ENCODE data around the gene DONSON.
A peak's percentile ranks its signal among the peaks of the same experiment; 100 is the strongest.

DONSON gene

DNA sequence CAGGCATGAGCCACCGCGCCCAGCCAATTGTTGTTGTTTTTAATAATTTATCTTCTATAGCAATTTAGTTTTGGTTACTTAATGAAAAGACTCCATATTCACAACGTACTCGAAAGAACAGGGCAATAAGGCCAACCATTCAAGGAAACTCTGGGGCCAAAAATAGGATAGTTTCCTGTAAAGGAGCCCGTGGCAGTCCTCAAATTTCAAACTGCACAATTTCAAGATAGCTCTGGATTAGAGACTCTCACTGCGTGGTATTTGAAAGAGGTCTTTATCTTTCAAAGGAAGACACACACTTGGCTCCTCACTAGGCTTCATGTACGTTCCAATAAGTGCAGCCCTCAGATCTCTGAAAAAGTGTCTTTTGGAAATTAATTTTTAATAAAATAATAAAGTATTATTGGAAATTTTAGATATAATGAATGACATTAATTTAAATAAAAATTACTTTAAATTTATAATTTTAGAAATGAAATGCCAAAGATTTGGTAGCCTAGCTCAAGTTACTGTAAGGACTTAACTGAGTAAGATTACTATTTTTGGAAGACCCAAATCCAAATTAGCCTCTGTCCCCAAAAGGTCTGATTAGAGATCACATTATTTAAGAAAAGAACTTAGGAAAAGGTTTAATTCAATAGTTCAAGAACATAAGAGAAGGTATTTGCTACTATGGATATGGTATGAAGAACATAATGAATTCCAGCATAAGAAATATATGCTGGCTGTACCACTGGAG lies 22.7 kb upstream of the DONSON start:
- H3K27me3 Mint-ChIP-seq (ENCODE audit: low read depth, poor library complexity) = no peaks in the 10 kb centered on the region
- no peaks in the 10 kb centered on the region for H3K4me1 Mint-ChIP-seq

DNA sequence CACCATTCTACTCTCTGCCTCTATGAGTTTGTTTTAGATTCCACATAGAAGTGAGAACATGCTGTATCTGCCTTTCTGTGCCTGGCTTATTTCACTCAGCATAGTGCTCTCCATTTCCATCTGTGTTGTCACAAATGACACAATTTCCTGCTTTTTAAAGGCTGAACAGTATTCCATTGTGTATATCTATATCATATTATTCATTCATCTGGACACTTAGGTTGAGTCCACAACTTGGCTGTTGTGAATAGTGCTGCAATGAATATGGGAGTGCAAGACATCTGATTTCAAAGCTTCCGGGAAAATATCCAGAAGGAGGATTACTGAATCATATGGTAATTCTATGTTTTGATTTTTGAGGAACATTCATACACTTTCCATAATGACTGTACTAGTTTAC lies 20.1 kb upstream of the DONSON start:
- Mint-ChIP-seq H3K27me3 (ENCODE audit: low read depth, poor library complexity) (no peaks in the 10 kb centered on the region), H3K27ac (no peak overlapping the region), H3K36me3 (ENCODE audit: low read depth) (peaks cover 40% of the 10 kb centered on the region), H3K9me3 (no peaks in the 10 kb centered on the region), H3K4me3 (no peak overlapping the region), H3K4me1 (no peaks in the 10 kb centered on the region)
- no peak for DNase-seq
- TF ChIP-seq, protein P1, sequence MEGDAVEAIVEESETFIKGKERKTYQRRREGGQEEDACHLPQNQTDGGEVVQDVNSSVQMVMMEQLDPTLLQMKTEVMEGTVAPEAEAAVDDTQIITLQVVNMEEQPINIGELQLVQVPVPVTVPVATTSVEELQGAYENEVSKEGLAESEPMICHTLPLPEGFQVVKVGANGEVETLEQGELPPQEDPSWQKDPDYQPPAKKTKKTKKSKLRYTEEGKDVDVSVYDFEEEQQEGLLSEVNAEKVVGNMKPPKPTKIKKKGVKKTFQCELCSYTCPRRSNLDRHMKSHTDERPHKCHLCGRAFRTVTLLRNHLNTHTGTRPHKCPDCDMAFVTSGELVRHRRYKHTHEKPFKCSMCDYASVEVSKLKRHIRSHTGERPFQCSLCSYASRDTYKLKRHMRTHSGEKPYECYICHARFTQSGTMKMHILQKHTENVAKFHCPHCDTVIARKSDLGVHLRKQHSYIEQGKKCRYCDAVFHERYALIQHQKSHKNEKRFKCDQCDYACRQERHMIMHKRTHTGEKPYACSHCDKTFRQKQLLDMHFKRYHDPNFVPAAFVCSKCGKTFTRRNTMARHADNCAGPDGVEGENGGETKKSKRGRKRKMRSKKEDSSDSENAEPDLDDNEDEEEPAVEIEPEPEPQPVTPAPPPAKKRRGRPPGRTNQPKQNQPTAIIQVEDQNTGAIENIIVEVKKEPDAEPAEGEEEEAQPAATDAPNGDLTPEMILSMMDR (IDR thresholded peaks at IDR 0.05) = no peak

More for the DNA sequence above, 22.7 kb upstream of the DONSON start:
- Mint-ChIP-seq H3K9me3 (no peaks in the 10 kb centered on the region), H3K4me3 (no peak overlapping the region), H3K27ac (no peak overlapping the region), H3K36me3 (ENCODE audit: low read depth) (peaks cover 50% of the 10 kb centered on the region)
- TF ChIP-seq, protein P1 (IDR thresholded peaks at IDR 0.05) = no peak
- no peak for DNase-seq

DNA sequence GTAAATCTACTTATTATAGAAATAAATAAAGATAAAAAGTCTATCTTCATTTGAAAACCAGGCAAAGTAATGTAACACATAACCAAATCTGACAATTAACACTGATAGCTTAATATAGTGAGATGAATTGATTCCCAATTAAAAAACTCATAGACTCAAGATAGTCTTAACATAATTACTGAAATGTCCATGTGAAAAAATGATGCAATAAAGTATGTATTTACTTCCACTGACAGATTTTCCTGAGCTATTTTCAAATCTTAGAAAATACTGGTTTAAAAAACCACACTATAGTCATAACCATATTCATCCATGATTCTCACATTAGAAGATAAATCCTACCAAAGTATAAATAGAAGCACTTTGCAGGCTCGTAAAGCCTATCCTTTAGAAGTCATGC lies 9.6 kb upstream of the DONSON start:
- no peak overlapping the region for H3K4me3 Mint-ChIP-seq
- H3K27me3 Mint-ChIP-seq (ENCODE audit: low read depth, poor library complexity) = no peaks in the 10 kb centered on the region
- peaks cover 5% of the 10 kb centered on the region for H3K4me1 Mint-ChIP-seq
- H3K27ac Mint-ChIP-seq = peak overlapping the region; percentile 22
- no peaks in the 10 kb centered on the region for H3K9me3 Mint-ChIP-seq
- H3K36me3 Mint-ChIP-seq (ENCODE audit: low read depth) = peaks cover 68% of the 10 kb centered on the region
- TF ChIP-seq, protein P1 (IDR thresholded peaks at IDR 0.05) = no peak
- no peak for DNase-seq

- peaks cover 35% of the 10 kb centered on the region for H3K36me3 Mint-ChIP-seq (ENCODE audit: low read depth)
- TF ChIP-seq, protein P1 (IDR thresholded peaks at IDR 0.05) = no peak
- H3K4me3 Mint-ChIP-seq = peak overlapping the region; percentile 90
- H3K4me1 Mint-ChIP-seq = peaks cover 25% of the 10 kb centered on the region
- DNase-seq = peak; percentile 46
- no peaks in the 10 kb centered on the region for H3K9me3 Mint-ChIP-seq
- peak overlapping the region; percentile 66 for H3K27ac Mint-ChIP-seq
- peaks cover 4% of the 10 kb centered on the region for H3K27me3 Mint-ChIP-seq (ENCODE audit: low read depth, poor library complexity)
Measured at GRCh38 chr21:33587792-33588484, 546 bp downstream of the DONSON start.

DNA sequence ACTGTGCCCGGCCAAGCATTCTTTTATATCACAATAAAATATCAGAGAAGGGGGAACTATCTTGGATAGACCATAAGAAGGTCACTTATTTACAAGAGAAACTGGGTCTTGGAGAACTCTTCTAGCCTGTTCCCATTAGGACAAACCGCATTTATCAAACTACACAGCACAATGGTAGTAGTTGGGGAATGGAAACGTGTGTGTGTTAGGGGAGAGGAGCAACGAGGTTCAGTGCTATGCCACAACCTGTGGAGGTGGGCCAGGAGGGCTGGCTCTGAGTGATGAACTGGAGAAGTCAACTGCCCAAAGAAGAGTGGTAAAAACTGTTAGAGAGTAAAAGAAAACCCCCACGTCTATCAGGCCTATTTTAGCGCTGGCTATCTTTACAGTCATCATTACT lies 1.6 kb downstream of the DONSON start:
- Mint-ChIP-seq H3K9me3 (no peaks in the 10 kb centered on the region), H3K36me3 (ENCODE audit: low read depth) (peaks cover 38% of the 10 kb centered on the region), H3K4me3 (peak overlapping the region; percentile 81), H3K27ac (no peak overlapping the region), H3K27me3 (ENCODE audit: low read depth, poor library complexity) (peaks cover 4% of the 10 kb centered on the region), H3K4me1 (peaks cover 25% of the 10 kb centered on the region)
- no peak for DNase-seq
- TF ChIP-seq, protein P1 (IDR thresholded peaks at IDR 0.05) = no peak
